ENCODE results near the gene CACNG6.

DNA sequence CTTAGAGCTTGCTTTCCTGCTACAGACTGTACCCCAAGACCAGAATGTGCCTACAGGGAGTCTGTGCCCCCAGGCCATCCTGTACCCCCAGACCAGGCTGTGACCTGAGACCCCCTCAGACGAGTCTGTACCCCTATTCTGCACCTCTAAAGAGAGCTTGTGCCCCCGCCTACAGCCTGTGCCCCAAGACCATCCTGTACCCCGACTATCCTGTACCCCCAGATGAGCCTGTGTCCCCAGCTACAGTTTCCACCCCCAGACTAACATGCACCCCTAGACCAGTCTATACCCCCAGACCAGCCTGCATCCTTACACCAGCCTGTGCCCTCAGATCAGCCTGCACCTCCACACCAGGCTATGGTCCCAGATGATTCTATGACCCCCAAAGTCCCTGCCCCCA, 2.0 kb downstream of the CACNG6 start:
- TF ChIP-seq, protein P1, sequence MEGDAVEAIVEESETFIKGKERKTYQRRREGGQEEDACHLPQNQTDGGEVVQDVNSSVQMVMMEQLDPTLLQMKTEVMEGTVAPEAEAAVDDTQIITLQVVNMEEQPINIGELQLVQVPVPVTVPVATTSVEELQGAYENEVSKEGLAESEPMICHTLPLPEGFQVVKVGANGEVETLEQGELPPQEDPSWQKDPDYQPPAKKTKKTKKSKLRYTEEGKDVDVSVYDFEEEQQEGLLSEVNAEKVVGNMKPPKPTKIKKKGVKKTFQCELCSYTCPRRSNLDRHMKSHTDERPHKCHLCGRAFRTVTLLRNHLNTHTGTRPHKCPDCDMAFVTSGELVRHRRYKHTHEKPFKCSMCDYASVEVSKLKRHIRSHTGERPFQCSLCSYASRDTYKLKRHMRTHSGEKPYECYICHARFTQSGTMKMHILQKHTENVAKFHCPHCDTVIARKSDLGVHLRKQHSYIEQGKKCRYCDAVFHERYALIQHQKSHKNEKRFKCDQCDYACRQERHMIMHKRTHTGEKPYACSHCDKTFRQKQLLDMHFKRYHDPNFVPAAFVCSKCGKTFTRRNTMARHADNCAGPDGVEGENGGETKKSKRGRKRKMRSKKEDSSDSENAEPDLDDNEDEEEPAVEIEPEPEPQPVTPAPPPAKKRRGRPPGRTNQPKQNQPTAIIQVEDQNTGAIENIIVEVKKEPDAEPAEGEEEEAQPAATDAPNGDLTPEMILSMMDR (IDR thresholded peaks at IDR 0.05; ENCODE audit: low read depth, low read length) = no peak
- TF ChIP-seq EZH2phosphoT487 (IDR thresholded peaks at IDR 0.05; ENCODE audit: low read depth) = no peak

All from OCI-LY3 (cell line).